ENCODE results near the gene LRP8. TPM values are rescaled to one million over a fixed set of nuclear protein-coding genes. Genes with fewer than 3 reads are reported as not detected.
A peak's percentile ranks its signal among the peaks of the same experiment; 100 is the strongest.

LRP8 gene
- total and polyA plus RNA-seq, 2 donors (not counting 3 experiments of a cell fraction or from before 2014, with no cell fraction given) = 40.9 to 62.2 TPM

DNA sequence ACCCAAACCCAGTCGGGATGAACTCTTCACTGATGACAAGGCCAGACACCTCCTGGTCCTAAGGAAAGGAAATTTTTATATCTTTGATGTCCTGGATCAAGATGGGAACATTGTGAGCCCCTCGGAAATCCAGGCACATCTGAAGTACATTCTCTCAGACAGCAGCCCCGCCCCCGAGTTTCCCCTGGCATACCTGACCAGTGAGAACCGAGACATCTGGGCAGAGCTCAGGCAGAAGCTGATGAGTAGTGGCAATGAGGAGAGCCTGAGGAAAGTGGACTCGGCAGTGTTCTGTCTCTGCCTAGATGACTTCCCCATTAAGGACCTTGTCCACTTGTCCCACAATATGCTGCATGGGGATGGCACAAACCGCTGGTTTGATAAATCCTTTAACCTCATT is 117.5 kb downstream of the LRP8 start:
- TF ChIP-seq, protein P1, sequence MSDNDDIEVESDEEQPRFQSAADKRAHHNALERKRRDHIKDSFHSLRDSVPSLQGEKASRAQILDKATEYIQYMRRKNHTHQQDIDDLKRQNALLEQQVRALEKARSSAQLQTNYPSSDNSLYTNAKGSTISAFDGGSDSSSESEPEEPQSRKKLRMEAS (IDR thresholded peaks at IDR 0.05; ENCODE audit: insufficient read depth, insufficient read length) = no peak
- TF ChIP-seq EZH2 (IDR thresholded peaks at IDR 0.05; ENCODE audit: borderline replicate concordance, low read depth, low read length, severe bottlenecking) (no peak), POLR2AphosphoS5 (IDR thresholded peaks at IDR 0.05; ENCODE audit: insufficient read depth, low read depth, low read length) (no peak), POLR2A (IDR thresholded peaks at IDR 0.05; ENCODE audit: low read depth, low read length) (no peak), GATA2 (IDR thresholded peaks at IDR 0.05; ENCODE audit: insufficient read depth, insufficient read length, low read depth, low read length) (no peak), MYC (IDR thresholded peaks at IDR 0.05; ENCODE audit: low read depth, low read length) (no peak), JUN (IDR thresholded peaks at IDR 0.05; ENCODE audit: borderline replicate concordance, insufficient read depth, insufficient read length, low read depth) (no peak), CTCF (IDR thresholded peaks at IDR 0.05; ENCODE audit: extremely low read depth in 1 of 2, insufficient read depth in 1 of 2, low read depth in 1 of 2, low read length in 2 of 2) (no peak), FOS (IDR thresholded peaks at IDR 0.05; ENCODE audit: borderline replicate concordance, insufficient read depth, low read length) (no peak)
- ChIA-PET POLR2A (no interaction called here), CTCF (no interaction called here)
- no peaks in the 10 kb centered on the region for H3K9me3 ChIP-seq (replicated peaks; ENCODE audit: control insufficient read depth, insufficient read depth, low read length)
- intact Hi-C loops (cut with micrococcal nuclease) = no loop called here
- FAIRE-seq (no peak), DNase-seq (ENCODE audit: low read depth, low spot score) (no peak)
- no peak overlapping the region for H2AFZ ChIP-seq (ENCODE audit: low read depth, low read length)
- no peak overlapping the region for H3K9ac ChIP-seq (replicated peaks; ENCODE audit: extremely low read depth, insufficient read depth, low read length)
- peaks cover 15 to 18% of the 10 kb centered on the region in 2 experiments for H3K36me3 ChIP-seq (ENCODE audit: control insufficient read depth in 2 of 2, extremely low read depth in 1 of 2, insufficient read depth in 2 of 2, low read length in 2 of 2)
- no peaks in the 10 kb centered on the region for H4K20me1 ChIP-seq (replicated peaks; ENCODE audit: control insufficient read depth, extremely low read depth, insufficient read depth, low read length)
- H3K9me1 ChIP-seq (replicated peaks; ENCODE audit: control insufficient read depth, extremely low read depth, insufficient read depth, low read length) = no peaks in the 10 kb centered on the region
- no peaks in the 10 kb centered on the region for H3K27me3 ChIP-seq (ENCODE audit: control insufficient read depth in 2 of 2, insufficient read depth in 2 of 2, low read length in 2 of 2)
- no peak overlapping the region for H3K4me2 ChIP-seq (ENCODE audit: insufficient read depth, low read length)
- H3K79me2 ChIP-seq (ENCODE audit: control insufficient read depth, insufficient read depth, low read length) = no peaks in the 10 kb centered on the region
- TSS peak; percentile 30 for BruUV-seq (replicated peaks)
- H3K27ac ChIP-seq (ENCODE audit: insufficient read depth, low read depth, low read length) = no peak overlapping the region
- dilution Hi-C loops (cut with MboI; ENCODE audit: extremely low pct_ligation_motif_present, low sequenced_read_pairs) = no loop called here
- no peaks in the 10 kb centered on the region for H3K4me1 ChIP-seq (ENCODE audit: control insufficient read depth, extremely low read depth, insufficient read depth, low read length)
- no peak overlapping the region for H3K4me3 ChIP-seq (replicated peaks in 1 of 3; ENCODE audit: insufficient read depth in 1 of 3, low read depth in 1 of 3, low read length in 3 of 3)
